GM18499 (cell line): Measurements from ENCODE around the gene SIT1.
"Not testable (repeated sequence)": the region's sequence is repeated elsewhere in the genome, so short reads cannot be mapped to it uniquely, and the experiment has no call there.

Experiments used
- ATAC-seq: cut with Tn5 transposase; IDR thresholded peaks from one replicate; pipeline ENCODE4 v1.9.1; 2021; ENCODE audit warnings: moderate number of reproducible peaks; ENCODE audit not compliant: insufficient read depth, unreplicated experiment

SIT1 gene

GRCh38 chr9:35639631-35640030 lies 11.1 kb downstream of the SIT1 start:
- no peak for ATAC-seq

- not testable (repeated sequence) for ATAC-seq
Observed at GRCh38 chr9:35639225-35639624, 11.5 kb downstream of the SIT1 start.

GRCh38 chr9:35638751-35639150 lies 12.0 kb downstream of the SIT1 start:
- ATAC-seq: not testable (repeated sequence)

- not testable (repeated sequence) for ATAC-seq
Observed at GRCh38 chr9:35637427-35637955, 13.2 kb downstream of the SIT1 start.

- not testable (repeated sequence) for ATAC-seq
Observed at GRCh38 chr9:35636877-35637246, 13.9 kb downstream of the SIT1 start.

GRCh38 chr9:35636135-35636876 lies 14.4 kb downstream of the SIT1 start:
- ATAC-seq: no peak

- no peak for ATAC-seq
Observed at GRCh38 chr9:35635730-35636129, 15.0 kb downstream of the SIT1 start.

- no peak for ATAC-seq
Observed at GRCh38 chr9:35629597-35629996, 21.1 kb downstream of the SIT1 start.

GRCh38 chr9:35628389-35628991 lies 22.2 kb downstream of the SIT1 start:
- ATAC-seq: no peak

GRCh38 chr9:35627575-35627974 lies 23.2 kb downstream of the SIT1 start:
- ATAC-seq: no peak

GRCh38 chr9:35619800-35620158 lies 31.0 kb downstream of the SIT1 start:
- peak; percentile 38 for ATAC-seq

- ATAC-seq: peak; percentile 25
Observed at GRCh38 chr9:35618854-35619799, 31.6 kb downstream of the SIT1 start.

GRCh38 chr9:35618325-35618727 lies 32.4 kb downstream of the SIT1 start, which contains the start of gene CD72:
CD72 (minus strand) TSS chr9:35618413; CDS start chr9:35618303, 110 bp downstream.
- no peak for ATAC-seq

- ATAC-seq: no peak
Observed at GRCh38 chr9:35617548-35617947, 33.2 kb downstream of the SIT1 start.

- no peak for ATAC-seq
Observed at GRCh38 chr9:35616681-35617459, 33.9 kb downstream of the SIT1 start.

GRCh38 chr9:35615981-35616680 lies 34.6 kb downstream of the SIT1 start:
- no peak for ATAC-seq

- ATAC-seq: no peak
Observed at GRCh38 chr9:35612843-35613242, 37.9 kb downstream of the SIT1 start.

GRCh38 chr9:35612066-35612465 lies 38.7 kb downstream of the SIT1 start:
- ATAC-seq: not testable (repeated sequence)

- no peak for ATAC-seq
Observed at GRCh38 chr9:35611230-35611797, 39.4 kb downstream of the SIT1 start.
